Right lobe of liver (tissue), 6 donors: Measurements from ENCODE around the gene NFATC4. TPM values are rescaled to one million over a fixed set of nuclear protein-coding genes. Genes with fewer than 3 reads are reported as not detected.

Experiments
- ATAC-seq, 4 donors: fragments of 200-7000 bp; cut with Tn5 transposase; one replicate each; pipeline ENCODE4 v1.9.1; 2020; ENCODE audit warnings: mild to moderate bottlenecking in 4 of 4, moderate library complexity in 4 of 4
- DNase-seq, 3 donors: peaks; one replicate each; pipeline ENCODE4 v3.0.0-alpha.2; 2020
- H3K27ac ChIP-seq, 3 donors: fragments of 200-600 bp; one replicate each; pipeline ENCODE4 v1.8.0; 2022
- H3K27me3 ChIP-seq, 2 donors: fragments of 200-600 bp; one replicate each; pipeline ENCODE4 v1.8.0; 2022
- H3K36me3 ChIP-seq, 4 donors: fragments of 200-600 bp; sonication (generic) in 1 of 4; one replicate each; pipeline versions ENCODE4 v1.5.1 to v1.8.0; 2017 to 2022; ENCODE audit warnings: control low read depth in 1 of 4
- H3K4me1 ChIP-seq, 4 donors: fragments of 200-600 bp; sonication (generic) in 1 of 4; one replicate each; pipeline versions ENCODE4 v1.5.1 to v1.8.0; 2017 to 2022; ENCODE audit warnings: control low read depth in 1 of 4
- H3K4me3 ChIP-seq, 3 donors: fragments of 200-600 bp; one replicate each; pipeline ENCODE4 v1.8.0; 2022
- H3K9me3 ChIP-seq, 4 donors: fragments of 200-600 bp; sonication (generic) in 1 of 4; one replicate each; pipeline versions ENCODE4 v1.5.1 to v1.8.0; 2017 to 2022; ENCODE audit warnings: control low read depth in 1 of 4
- CTCF ChIP-seq, 4 donors: fragments of 200-600 bp in 3 of 4; fragments of 450-650 bp in 1 of 4; IDR thresholded peaks; one replicate each; pipeline versions ENCODE4 v1.5.1 to v1.8.0; 2016 to 2022; ENCODE audit warnings: antibody characterized with exemption in 4 of 4, mild to moderate bottlenecking in 2 of 4
- POLR2A ChIP-seq: fragments of 450-650 bp; IDR thresholded peaks from one replicate; pipeline ENCODE4 v1.6.1; 2017; ENCODE audit warnings: antibody characterized with exemption, mild to moderate bottlenecking
- WGBS: methylation state at CpG from one replicate; pipeline ENCODE4 v1.1.6; 2018; ENCODE audit warnings: low coverage, low lambda C conversion rate; ENCODE audit not compliant: insufficient coverage; ENCODE audit errors: missing lambda C conversion rate; 5-methylcytosine and 5-hydroxymethylcytosine counted together
- intact Hi-C, 2 donors: fragments of 100-400 bp; cut with DNase I; formaldehyde crosslinking; loops; one replicate each; pipeline versions ENCODE4 v1.11.2 to v1.14.1; 2022
- total RNA-seq, 6 experiments: library from RNA; depleted of rRNA in 2 of 6; stranded (reverse); fragments of >200 nt in 2 of 6; fragmentation: NEBNext Ultra II Directional in 3 of 6; extraction: Animal tissue kit (Norgen Biotek cat#: 25700) in 3 of 6; gene quantifications; one replicate each; pipeline versions ENCODE4 v1.1.0 to v1.2.4, GENCODE V29; 2016 to 2023
- donor health status: DM: no; HTN: yes; CAD: no.
- donor health status: DM: no; HTN: no; CAD: no.
- donor health status: DM: no; HTN: no; CAD: no.
- donor health status: DM: no; HTN: yes; CAD: no.
- donor health status: DM: no; HTN: yes; CAD: no.

NFATC4 gene
- total RNA-seq, 6 experiments from 2014 or later = 1.0 to 3.7 (median 2.0) TPM

DNA sequence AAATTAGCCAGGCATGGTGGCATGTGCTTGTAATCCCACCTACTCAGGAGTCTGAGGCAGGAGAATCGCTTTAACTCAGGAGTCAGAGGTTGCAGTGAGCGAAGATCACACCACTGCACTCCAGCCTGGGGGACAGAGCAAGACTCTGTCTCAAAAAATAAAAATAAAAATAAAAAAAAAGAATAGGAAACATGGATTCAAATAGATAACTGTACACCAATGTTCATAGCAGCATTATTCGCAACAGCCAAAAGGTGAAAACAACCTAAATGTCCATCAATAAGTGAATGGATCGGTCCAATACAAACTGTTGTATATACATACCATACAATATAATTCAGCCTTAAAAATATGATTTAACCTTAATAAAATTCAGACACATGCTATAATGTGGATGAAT, 25.1 kb upstream of the NFATC4 start:
- 74% methylated on average over 4 of the region's 4 CpGs for WGBS
- Histone ChIP-seq H3K27me3 (no peaks in the 10 kb centered on the region), H3K4me1 (peaks cover 0 to 10% (median 0%) of the 10 kb centered on the region in 4 donors), H3K9me3 (no peaks in the 10 kb centered on the region), H3K36me3 (no peaks in the 10 kb centered on the region), H3K4me3 (no peak overlapping the region), H3K27ac (no peak overlapping the region)
- DNase-seq = no peak
- TF ChIP-seq POLR2A (no peak), CTCF (IDR thresholded peaks at IDR 0.05) (no peak)
- no peak for ATAC-seq
- intact Hi-C loops = no loop called here

- H3K27ac ChIP-seq = no peak overlapping the region
- intact Hi-C loops = no loop called here
Observed at GRCh38 chr14:24343795-24344660, 24.0 kb upstream of the NFATC4 start.

DNA sequence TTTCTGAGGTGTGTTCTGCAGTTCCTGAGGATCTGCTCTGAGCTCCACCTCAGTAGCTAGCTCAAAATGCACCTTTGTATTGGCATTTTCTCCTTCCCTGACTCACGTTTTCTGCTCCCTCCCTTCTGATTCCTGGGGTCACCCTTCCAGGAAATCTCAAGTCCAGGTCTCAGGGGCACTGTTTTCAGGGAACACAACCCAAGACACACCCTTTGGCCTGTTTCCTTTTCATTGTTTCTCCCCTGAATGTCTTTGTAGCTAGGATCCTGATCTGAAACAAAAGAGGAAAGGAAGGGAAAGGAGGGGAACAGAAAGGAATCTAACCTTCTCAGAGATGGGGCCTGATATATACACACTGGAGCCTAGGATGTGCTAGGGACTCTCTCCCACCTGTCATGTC, 20.9 kb upstream of the NFATC4 start:
- H3K27me3 ChIP-seq = no peaks in the 10 kb centered on the region
- H3K27ac ChIP-seq = no peak overlapping the region
- TF ChIP-seq POLR2A (no peak), CTCF (IDR thresholded peaks at IDR 0.05) (no peak)
- intact Hi-C loops = no loop called here
- DNase-seq = no peak
- no peak for ATAC-seq
- no peak overlapping the region for H3K4me3 ChIP-seq
- no peaks in the 10 kb centered on the region for H3K36me3 ChIP-seq
- no peaks in the 10 kb centered on the region for H3K9me3 ChIP-seq
- WGBS = 33% methylated on average over 1 of the region's 1 CpG
- peaks cover 0 to 4% (median 0%) of the 10 kb centered on the region in 4 donors for H3K4me1 ChIP-seq

More at GRCh38 chr14:24343795-24344660, 24.0 kb upstream of the NFATC4 start:
- H3K9me3 ChIP-seq = no peaks in the 10 kb centered on the region
- H3K4me1 ChIP-seq = peaks cover 0 to 9% (median 0%) of the 10 kb centered on the region in 4 donors
- 24% methylated on average over 5 of the region's 7 CpGs for WGBS
- no peaks in the 10 kb centered on the region for H3K27me3 ChIP-seq
- peak in 2 of 3 donors; percentile 70 to 72 for DNase-seq
- TF ChIP-seq CTCF (IDR thresholded peaks at IDR 0.05) (no peak), POLR2A (no peak)
- H3K36me3 ChIP-seq = no peaks in the 10 kb centered on the region
- no peak overlapping the region for H3K4me3 ChIP-seq
- peak; percentile 82 to 95 (median 88) for ATAC-seq

GRCh38 chr14:24348186-24348585, 19.8 kb upstream of the NFATC4 start:
- Histone ChIP-seq H3K27ac (no peak overlapping the region), H3K36me3 (no peaks in the 10 kb centered on the region), H3K4me1 (peaks cover 0 to 4% (median 0%) of the 10 kb centered on the region in 4 donors), H3K4me3 (no peak overlapping the region), H3K9me3 (no peaks in the 10 kb centered on the region), H3K27me3 (no peaks in the 10 kb centered on the region)
- DNase-seq (no peak), ATAC-seq (no peak)
- TF ChIP-seq CTCF (IDR thresholded peaks at IDR 0.05) = no peak
- no peak for TF ChIP-seq POLR2A
- WGBS = 100% methylated on average over 2 of the region's 2 CpGs
- intact Hi-C loops = no loop called here
